ENCODE data around the gene LCE3B. TPM values are rescaled to one million over a fixed set of nuclear protein-coding genes. Genes with fewer than 3 reads are reported as not detected.

LCE3B gene
- total and polyA plus RNA-seq, 3 donors from 2014 or later: not detected

GRCh38 chr1:152640351-152640750, 26.7 kb downstream of the LCE3B start:
- H3K9me3 ChIP-seq: no peaks in the 10 kb centered on the region
- no peaks in the 10 kb centered on the region for H3K27me3 ChIP-seq
- no peaks in the 10 kb centered on the region for H3K36me3 ChIP-seq (ENCODE audit: low read depth, missing control alignments)
- 74 to 100% methylated on average over 1 of the region's 1 CpG for WGBS, 2 donors
- no peaks in the 10 kb centered on the region for H3K4me1 ChIP-seq
- no peak overlapping the region for H3K27ac ChIP-seq
- TF ChIP-seq CTCF (IDR thresholded peaks at IDR 0.05): no peak
- no peak for TF ChIP-seq POLR2A (IDR thresholded peaks at IDR 0.05)
- no peak overlapping the region for H3K4me3 ChIP-seq
- no peak for DNase-seq
- intact Hi-C loops (cut with DNase I; ENCODE audit: low total_unique reads): no loop called here

GRCh38 chr1:152643945-152644344, 30.3 kb downstream of the LCE3B start:
- no peaks in the 10 kb centered on the region for H3K27me3 ChIP-seq
- no peaks in the 10 kb centered on the region for H3K9me3 ChIP-seq
- intact Hi-C loops (cut with DNase I; ENCODE audit: low total_unique reads): no loop called here
- no peaks in the 10 kb centered on the region for H3K4me1 ChIP-seq
- H3K4me3 ChIP-seq: no peak overlapping the region
- no peak for TF ChIP-seq CTCF (IDR thresholded peaks at IDR 0.05)
- 64 to 73% methylated on average over 3 of the region's 3 CpGs for WGBS, 2 donors
- no peak for DNase-seq
- no peaks in the 10 kb centered on the region for H3K36me3 ChIP-seq (ENCODE audit: low read depth, missing control alignments)
- H3K27ac ChIP-seq: no peak overlapping the region

- no peaks in the 10 kb centered on the region for H3K27me3 ChIP-seq
- H3K36me3 ChIP-seq (ENCODE audit: low read depth, missing control alignments): no peaks in the 10 kb centered on the region
- no peak overlapping the region for H3K4me3 ChIP-seq
- no peak for DNase-seq
- intact Hi-C loops (cut with DNase I; ENCODE audit: low total_unique reads): no loop called here
- no peaks in the 10 kb centered on the region for H3K9me3 ChIP-seq
- H3K27ac ChIP-seq: no peak overlapping the region
- WGBS, 2 donors: 66 to 74% methylated on average over 3 of the region's 3 CpGs
- no peaks in the 10 kb centered on the region for H3K4me1 ChIP-seq
- no peak for TF ChIP-seq POLR2A (IDR thresholded peaks at IDR 0.05)
- no peak for TF ChIP-seq CTCF (IDR thresholded peaks at IDR 0.05)
Observed at GRCh38 chr1:152645146-152645545, 31.5 kb downstream of the LCE3B start.

- no peak for DNase-seq
Observed at GRCh38 chr1:152646656-152647055, 33.0 kb downstream of the LCE3B start.

GRCh38 chr1:152654110-152654509, 40.5 kb downstream of the LCE3B start:
- WGBS, 2 donors: 24 to 27% methylated on average over 10 of the region's 10 CpGs
- intact Hi-C loops (cut with DNase I; ENCODE audit: low total_unique reads): no loop called here
- DNase-seq: peak; percentile 77

More at GRCh38 chr1:152646656-152647055, 33.0 kb downstream of the LCE3B start:
- Histone ChIP-seq H3K27me3 (no peaks in the 10 kb centered on the region), H3K36me3 (ENCODE audit: low read depth, missing control alignments) (no peaks in the 10 kb centered on the region), H3K27ac (no peak overlapping the region), H3K9me3 (no peaks in the 10 kb centered on the region), H3K4me1 (no peaks in the 10 kb centered on the region), H3K4me3 (no peak overlapping the region)
- no peak for TF ChIP-seq POLR2A (IDR thresholded peaks at IDR 0.05)
- intact Hi-C loops (cut with DNase I; ENCODE audit: low total_unique reads): no loop called here

More at GRCh38 chr1:152654110-152654509, 40.5 kb downstream of the LCE3B start:
- no peaks in the 10 kb centered on the region for H3K9me3 ChIP-seq
- H3K4me1 ChIP-seq: no peaks in the 10 kb centered on the region
- H3K4me3 ChIP-seq: no peak overlapping the region
- no peak overlapping the region for H3K27ac ChIP-seq
- H3K27me3 ChIP-seq: no peaks in the 10 kb centered on the region
- no peaks in the 10 kb centered on the region for H3K36me3 ChIP-seq (ENCODE audit: low read depth, missing control alignments)
- TF ChIP-seq CTCF (IDR thresholded peaks at IDR 0.05): peak in 2 of 3 experiments; percentile 38 to 69
- no peak for TF ChIP-seq POLR2A (IDR thresholded peaks at IDR 0.05)
